GM23338 (cell line): ENCODE results near the gene FAM131A.

ENCODE experiments used
- EZH2 ChIP-seq: fragments of 200-600 bp; sonication (generic); IDR thresholded peaks from one replicate; pipeline ENCODE4 v1.8.0; 2017; ENCODE audit warnings: antibody characterized with exemption, mild to moderate bottlenecking, low read depth; ENCODE audit not compliant: unreplicated experiment
- REST ChIP-seq: IDR thresholded peaks from one replicate; pipeline ENCODE4 v1.6.1; 2018; ENCODE audit warnings: antibody characterized with exemption; ENCODE audit not compliant: unreplicated experiment
- TF ChIP-seq, protein P1 (sequence below), 2 experiments: fragments of 200-600 bp in 1 of 2; sonication (generic) in 1 of 2; conservative IDR thresholded peaks; 2 replicates each; pipeline versions ENCODE4 v1.5.1 to v1.6.1; 2016 to 2017; ENCODE audit warnings: antibody characterized with exemption in 2 of 2, low read depth in 2 of 2, mild to moderate bottlenecking in 2 of 2, moderate library complexity in 1 of 2
- TF ChIP-seq, protein P2 (sequence below): IDR thresholded peaks from 2 replicates; pipeline ENCODE4 v1.6.1; 2016; ENCODE audit warnings: antibody characterized with exemption

DNA sequence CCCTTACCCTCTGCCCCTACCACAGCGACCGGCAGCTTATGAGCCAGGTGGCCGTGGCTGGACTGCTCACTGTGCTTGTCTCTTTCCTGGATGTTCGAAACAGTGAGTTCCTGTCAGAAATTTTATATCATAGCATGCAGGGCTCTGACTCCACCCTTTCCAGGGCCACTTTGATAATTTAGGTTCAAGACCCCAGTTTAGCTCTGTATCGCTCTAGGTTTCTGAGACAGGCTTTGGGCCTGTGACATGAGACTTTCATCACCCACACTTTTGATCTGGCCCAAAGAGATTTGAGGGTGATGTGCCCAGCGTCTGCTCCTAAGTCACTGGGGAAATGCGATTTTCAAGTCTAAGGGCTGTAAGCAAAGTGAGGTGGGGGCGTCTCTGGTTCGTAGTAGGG is 29.5 kb upstream of the FAM131A start:
- TF ChIP-seq, protein P1, sequence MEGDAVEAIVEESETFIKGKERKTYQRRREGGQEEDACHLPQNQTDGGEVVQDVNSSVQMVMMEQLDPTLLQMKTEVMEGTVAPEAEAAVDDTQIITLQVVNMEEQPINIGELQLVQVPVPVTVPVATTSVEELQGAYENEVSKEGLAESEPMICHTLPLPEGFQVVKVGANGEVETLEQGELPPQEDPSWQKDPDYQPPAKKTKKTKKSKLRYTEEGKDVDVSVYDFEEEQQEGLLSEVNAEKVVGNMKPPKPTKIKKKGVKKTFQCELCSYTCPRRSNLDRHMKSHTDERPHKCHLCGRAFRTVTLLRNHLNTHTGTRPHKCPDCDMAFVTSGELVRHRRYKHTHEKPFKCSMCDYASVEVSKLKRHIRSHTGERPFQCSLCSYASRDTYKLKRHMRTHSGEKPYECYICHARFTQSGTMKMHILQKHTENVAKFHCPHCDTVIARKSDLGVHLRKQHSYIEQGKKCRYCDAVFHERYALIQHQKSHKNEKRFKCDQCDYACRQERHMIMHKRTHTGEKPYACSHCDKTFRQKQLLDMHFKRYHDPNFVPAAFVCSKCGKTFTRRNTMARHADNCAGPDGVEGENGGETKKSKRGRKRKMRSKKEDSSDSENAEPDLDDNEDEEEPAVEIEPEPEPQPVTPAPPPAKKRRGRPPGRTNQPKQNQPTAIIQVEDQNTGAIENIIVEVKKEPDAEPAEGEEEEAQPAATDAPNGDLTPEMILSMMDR (conservative IDR thresholded peaks at IDR 0.05; ENCODE audit: low read depth in 2 of 2) = no peak
- TF ChIP-seq, protein P2, sequence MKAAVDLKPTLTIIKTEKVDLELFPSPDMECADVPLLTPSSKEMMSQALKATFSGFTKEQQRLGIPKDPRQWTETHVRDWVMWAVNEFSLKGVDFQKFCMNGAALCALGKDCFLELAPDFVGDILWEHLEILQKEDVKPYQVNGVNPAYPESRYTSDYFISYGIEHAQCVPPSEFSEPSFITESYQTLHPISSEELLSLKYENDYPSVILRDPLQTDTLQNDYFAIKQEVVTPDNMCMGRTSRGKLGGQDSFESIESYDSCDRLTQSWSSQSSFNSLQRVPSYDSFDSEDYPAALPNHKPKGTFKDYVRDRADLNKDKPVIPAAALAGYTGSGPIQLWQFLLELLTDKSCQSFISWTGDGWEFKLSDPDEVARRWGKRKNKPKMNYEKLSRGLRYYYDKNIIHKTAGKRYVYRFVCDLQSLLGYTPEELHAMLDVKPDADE = no peak
- no peak for TF ChIP-seq EZH2
- no peak for TF ChIP-seq REST
